GM21390 (cell line): ENCODE measurements around the gene ADAMTS3.

ENCODE experiments used
- ATAC-seq: cut with Tn5 transposase; IDR thresholded peaks from one replicate; pipeline ENCODE4 v1.9.1; 2021; ENCODE audit not compliant: unreplicated experiment

ADAMTS3 gene

GRCh38 chr4:72422416-72422815 lies 146.6 kb downstream of the ADAMTS3 start:
- ATAC-seq = no peak

DNA sequence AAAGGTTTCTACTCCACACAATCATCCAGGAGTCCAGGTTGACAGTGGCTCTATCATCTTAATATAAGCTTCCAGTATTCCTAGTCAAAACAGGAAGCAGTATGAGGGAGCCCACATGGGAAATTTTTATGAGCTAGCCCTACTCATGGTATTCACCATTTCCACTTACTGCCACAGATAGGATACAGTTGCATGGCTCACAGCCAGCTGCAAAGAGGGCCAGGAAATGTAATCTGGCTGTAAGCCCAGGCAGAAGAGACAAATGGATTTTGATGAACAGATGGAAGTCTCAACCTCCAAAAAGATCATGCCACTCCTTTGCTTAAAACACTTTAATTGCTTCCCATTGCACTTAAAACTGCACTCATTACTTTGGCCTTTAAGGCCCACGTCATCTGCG lies 150.6 kb downstream of the ADAMTS3 start:
- ATAC-seq = no peak

GRCh38 chr4:72410158-72410557 lies 158.9 kb downstream of the ADAMTS3 start:
- no peak for ATAC-seq

DNA sequence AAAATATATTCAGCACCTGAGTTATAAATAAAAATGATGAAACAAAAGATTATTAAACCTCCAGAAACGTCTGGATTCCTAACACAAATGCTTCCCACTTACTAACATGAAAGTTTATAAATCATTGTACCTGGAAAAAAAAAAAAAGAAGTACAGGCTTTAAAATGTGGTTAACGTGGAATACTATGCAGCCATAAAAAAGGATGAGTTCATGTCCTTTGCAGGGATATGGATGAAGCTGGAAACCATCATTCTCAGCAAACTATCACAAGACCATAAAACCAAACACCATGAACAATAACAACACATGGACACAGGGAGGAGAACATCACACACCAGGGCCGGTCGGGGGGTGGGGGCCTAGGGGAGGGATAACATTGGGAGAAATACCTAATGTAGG lies 160.5 kb downstream of the ADAMTS3 start:
- no peak for ATAC-seq

DNA sequence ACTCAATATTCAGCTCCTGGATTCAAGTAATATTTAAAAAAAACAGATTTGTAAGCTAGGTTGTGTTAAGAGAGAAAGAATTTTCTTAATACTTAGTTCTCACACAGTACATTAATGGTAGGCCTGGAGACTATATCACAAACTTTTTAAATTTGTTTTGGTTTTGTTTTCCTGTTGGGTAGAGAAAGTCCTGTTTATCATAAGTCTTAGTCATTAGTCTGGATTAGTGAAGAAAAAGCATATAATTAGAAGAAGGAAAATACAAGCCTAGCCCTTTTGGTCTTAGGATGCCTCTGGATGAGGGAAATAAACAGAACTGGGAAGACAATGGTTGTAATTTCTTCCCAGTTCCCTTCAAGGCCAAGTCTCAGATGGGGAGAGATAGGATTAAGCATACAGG lies 163.6 kb downstream of the ADAMTS3 start:
- ATAC-seq = no peak

- no peak for ATAC-seq
Measured at GRCh38 chr4:72397314-72397713, 171.7 kb downstream of the ADAMTS3 start.

- ATAC-seq = no peak
Measured at GRCh38 chr4:72394012-72394663, 174.9 kb downstream of the ADAMTS3 start.

DNA sequence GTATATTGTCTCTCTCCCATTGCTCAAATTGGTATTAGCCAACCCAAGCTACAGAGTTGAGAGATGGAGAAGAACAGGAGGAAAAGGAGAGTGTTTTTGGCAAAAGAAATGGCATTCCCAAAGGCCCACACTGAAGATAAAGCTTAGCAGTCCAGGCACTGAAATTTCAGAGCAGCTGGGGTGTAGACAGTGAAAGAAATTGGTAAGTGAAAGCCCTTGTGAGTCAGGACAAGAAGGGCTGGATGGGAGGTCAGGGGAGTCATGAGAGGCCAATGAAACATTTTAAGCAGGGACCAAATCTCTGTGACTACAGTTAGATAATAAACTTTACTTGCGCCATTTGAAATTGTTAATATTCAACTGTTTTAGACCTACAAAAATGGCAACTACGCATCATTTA lies 177.7 kb downstream of the ADAMTS3 start:
- ATAC-seq = no peak

DNA sequence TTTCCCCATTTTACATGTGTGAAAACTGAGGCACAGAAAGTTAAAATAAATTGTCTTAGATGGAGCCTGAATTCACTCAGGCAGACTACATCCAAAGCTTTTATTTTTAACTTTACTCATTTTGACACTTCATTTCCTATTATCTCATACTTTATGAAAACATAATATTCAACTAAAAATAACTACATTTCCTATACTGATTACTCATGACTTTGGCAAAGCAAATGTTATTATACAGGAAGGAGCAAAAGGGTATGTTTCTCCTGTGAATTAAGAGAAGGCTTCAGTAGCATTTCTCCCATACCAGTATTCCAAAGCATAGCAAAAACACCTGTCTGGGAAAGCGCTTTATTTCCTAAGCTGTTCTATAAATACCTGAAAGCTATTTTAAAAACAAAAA lies 178.6 kb downstream of the ADAMTS3 start:
- no peak for ATAC-seq

GRCh38 chr4:72388521-72388920 lies 180.5 kb downstream of the ADAMTS3 start:
- ATAC-seq = no peak

GRCh38 chr4:72387959-72388358 lies 181.1 kb downstream of the ADAMTS3 start:
- ATAC-seq = no peak

DNA sequence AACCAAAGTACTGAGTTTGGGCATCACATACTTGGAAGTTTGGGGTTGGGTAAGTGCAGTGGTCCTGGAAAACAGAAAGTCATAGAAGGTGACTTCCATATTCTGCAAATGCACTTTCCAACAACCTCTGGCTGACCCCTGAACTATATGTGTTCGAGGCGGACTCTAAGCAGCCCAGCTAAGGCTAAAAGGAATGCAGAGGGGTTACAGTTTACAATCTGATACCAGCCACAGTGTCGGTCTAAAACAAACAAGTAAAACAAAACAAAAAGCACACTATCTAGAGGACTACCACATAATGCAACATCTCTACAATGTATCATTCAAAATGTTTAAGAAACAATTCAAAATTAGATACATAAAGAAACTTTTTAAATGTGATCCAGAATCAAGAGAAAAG lies 185.6 kb downstream of the ADAMTS3 start:
- no peak for ATAC-seq

DNA sequence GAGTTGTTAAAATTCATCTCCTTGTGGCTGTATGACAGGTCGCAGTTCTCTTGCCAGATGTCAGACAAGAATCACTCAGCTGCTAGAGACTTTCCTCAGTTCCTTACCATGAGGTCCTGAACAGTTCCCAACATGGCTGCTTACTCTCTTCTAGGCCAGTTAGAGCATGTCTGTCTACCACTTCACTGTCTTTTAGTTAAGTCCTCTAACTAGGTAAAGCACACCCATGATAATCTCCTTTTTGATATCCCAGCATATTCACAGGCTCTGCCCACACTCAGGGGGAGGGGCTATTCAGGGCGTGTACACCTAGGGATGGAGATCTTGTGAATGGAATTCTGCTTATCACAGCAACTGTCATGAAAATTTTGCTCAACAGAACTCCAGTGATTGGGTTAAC lies 190.1 kb downstream of the ADAMTS3 start:
- ATAC-seq = no peak

DNA sequence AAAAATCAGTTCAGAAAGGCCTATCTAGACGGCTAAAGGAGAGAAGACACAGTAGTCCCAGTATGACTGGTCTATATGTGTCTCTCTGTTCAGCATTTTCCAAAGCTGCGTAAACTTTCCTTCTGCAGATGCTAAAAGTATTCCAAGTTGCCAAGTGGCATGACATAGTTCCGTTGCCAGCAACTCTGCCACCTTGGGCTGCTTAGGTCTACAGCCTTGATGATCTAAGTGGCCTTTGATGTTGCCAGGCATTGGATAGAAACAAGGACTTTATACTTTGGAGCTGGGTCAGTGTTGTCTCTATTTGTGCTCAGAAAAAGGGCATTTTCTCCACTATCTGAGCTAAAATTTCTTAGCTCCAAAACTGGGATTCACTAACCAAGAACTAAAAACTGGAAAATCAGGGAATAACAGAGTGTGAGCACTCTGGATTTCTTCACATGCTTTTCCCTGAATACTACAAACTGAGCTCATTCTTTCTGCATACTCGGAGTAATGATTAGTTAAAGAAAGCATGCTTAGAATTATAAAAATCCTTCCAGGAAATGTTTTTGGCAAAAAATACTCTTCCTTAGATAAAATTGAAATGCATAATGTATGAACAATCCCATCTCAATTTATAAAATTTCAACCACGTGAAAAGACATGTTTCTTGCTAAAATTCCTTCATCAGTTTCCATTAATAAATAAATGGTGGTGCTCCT lies 191.4 kb downstream of the ADAMTS3 start:
- no peak for ATAC-seq

GRCh38 chr4:72376901-72377300 lies 192.1 kb downstream of the ADAMTS3 start:
- ATAC-seq = no peak

DNA sequence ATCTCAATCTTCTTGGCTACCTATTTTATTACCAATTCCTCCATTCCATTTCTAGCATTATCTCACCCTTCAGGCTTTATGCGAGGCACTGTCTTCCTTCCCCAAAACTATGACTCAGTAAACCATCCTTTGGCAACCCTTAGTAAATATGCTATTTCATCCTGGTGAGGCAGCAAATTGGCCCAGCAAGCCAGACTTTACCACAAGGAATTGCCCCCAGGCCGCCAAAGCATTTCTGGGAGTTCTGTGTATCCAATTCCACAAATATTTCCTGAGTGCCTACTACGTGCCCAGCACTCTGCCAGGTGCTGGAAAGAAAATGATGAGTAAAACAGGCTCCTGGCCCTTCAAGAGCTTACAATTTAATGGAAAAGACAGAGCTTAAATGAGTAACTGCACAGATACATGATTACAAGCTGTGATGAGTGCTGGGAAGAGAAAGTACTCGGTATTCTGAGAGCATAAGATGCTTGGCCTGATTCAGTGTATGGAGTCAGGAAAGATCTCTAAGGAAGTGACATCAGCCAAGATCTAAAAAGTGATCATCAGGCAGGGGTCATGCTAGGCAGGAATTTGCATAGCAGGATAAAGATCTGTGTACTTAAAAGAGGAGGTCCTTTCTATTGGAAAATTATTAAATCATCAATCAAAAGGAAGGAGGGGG lies 193.8 kb downstream of the ADAMTS3 start:
- no peak for ATAC-seq

- no peak for ATAC-seq
Measured at GRCh38 chr4:72374159-72374558, 194.9 kb downstream of the ADAMTS3 start.

- no peak for ATAC-seq
Measured at GRCh38 chr4:72366601-72367000, 202.4 kb downstream of the ADAMTS3 start.

DNA sequence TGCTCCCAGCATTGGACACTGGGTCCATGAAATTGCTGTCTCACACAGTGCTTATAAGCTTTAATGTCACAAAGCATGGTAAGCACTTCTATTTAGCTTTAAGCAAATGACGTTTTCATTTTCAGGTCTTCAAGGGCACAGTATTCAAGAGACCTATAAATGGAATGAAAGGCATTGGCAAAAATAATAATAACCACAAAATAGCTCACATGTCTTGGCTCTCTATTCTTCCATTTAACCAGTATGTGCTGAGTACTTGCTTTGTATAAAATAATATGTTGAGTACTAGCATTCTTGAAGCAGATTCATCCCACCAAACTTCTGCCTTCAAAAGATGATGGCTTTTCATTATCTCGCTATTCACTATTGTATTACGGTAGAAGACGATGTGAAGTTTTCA lies 203.0 kb downstream of the ADAMTS3 start:
- no peak for ATAC-seq

DNA sequence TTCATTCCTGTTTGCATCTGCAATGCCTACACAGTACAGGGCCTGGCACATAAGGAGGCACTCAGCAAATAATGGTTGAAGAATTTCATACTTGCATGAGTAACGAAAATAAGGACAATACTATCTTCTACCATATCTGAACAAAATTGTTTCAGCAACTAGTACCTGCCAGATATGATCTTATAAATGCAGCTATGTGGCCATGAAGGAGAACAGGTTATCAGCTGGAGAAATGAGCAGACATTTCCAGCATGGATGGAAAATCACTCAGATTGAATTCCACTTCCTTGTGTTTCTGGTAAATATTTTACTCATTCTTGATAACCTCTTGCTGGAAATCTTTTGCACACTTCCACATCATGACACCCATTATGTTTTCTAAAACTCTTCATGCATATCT lies 204.0 kb downstream of the ADAMTS3 start:
- no peak for ATAC-seq

GRCh38 chr4:72360075-72360474 lies 208.9 kb downstream of the ADAMTS3 start:
- no peak for ATAC-seq

DNA sequence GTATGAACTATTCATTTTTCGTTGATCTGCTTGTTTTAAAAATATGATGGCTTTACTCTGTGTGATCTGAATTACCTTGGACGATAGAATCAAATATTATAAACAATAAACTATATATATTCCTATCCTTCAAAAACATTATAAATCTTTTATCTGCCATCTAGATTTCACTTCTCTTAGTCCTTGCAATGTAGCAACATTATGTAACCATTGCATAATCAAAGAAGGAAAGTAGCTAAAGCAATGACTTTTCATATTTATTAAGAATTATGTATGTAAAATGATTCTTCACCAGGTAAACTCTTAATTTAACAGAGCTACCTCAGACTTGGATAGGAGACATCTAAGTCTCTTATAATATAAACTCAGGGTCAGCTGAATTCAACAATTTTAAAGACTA lies 210.5 kb downstream of the ADAMTS3 start:
- no peak for ATAC-seq
